ENCODE data around the gene MSI2. TPM values are rescaled to one million over a fixed set of nuclear protein-coding genes. Genes with fewer than 3 reads are reported as not detected.

Gene MSI2
- total and polyA plus RNA-seq, 4 donors: 9.4 to 64.0 (median 30.4) TPM

- 79 to 91% methylated on average over 20 of the region's 20 CpGs for WGBS, 2 donors
- Histone ChIP-seq H3K27ac (ENCODE audit: low read depth in 1 of 2, low read length in 1 of 2) (no peak overlapping the region), H3K4me1 (ENCODE audit: control insufficient read depth in 5 of 5, insufficient read depth in 5 of 5, low read length in 5 of 5) (peaks cover 12 to 60% (median 37%) of the 10 kb centered on the region in 5 donors), H3K36me3 (ENCODE audit: control insufficient read depth in 4 of 4, insufficient read depth in 4 of 4, low read length in 4 of 4) (no peaks in the 10 kb centered on the region), H3K9me3 (ENCODE audit: control insufficient read depth in 4 of 4, insufficient read depth in 3 of 4, low read length in 3 of 4) (peaks cover 0 to 1% (median 0%) of the 10 kb centered on the region in 4 donors), H3K27me3 (ENCODE audit: control insufficient read depth in 3 of 3, insufficient read depth in 3 of 3, low read length in 2 of 3) (no peaks in the 10 kb centered on the region), H3K9ac (ENCODE audit: insufficient read depth in 1 of 2, low read length in 2 of 2) (no peak overlapping the region), H3K4me3 (no peak overlapping the region)
- TF ChIP-seq CTCF (IDR thresholded peaks at IDR 0.05; ENCODE audit: control extremely low read depth, extremely low read depth): no peak
- ATAC-seq (ENCODE audit: insufficient read depth, low FRiP score) (no peak), DNase-seq (peak; percentile 97 to 98 (median 98))
Observed at GRCh38 chr17:57518587-57519581, 262.6 kb downstream of the MSI2 start.

DNA sequence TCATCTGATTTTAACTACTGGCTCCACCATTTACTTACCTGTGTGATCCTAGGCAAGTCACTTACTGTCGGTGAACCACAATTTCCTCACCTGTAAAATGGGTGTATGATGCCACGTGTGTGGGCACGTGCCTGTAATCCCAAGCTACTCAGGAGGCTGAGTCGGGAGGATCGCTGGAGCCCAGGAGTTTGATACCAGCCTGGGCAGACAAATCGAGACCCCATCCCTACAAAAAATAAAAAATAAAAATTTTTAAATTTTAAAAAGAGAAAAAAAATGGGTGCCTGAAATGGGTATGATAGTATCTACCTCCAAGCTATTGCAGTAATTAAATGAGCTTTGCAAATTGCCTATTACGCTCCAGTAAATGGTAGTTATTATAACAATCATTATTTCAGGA, 263.5 kb downstream of the MSI2 start:
- no peak for ATAC-seq (ENCODE audit: insufficient read depth, low FRiP score)

DNA sequence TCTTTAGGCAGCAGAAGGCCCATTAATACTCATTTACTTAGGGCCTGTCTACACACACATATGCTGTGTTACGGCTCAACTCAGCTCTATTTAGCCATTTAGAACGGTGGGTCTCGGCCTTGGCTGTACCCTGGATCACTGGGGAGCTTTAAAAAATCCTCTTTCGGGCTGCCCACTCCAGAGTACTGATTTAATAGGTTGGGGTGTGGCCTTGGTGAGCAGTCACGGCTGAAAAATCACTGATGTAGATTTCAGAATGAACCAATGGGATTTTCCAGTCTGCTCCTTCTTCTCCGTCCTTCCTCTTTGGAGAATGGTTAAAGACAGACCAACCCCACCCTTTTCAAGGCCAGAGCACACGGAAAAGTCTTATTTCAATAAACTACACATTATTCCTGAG, 265.3 kb downstream of the MSI2 start:
- no peak for ATAC-seq (ENCODE audit: insufficient read depth, low FRiP score)
- TF ChIP-seq CTCF (IDR thresholded peaks at IDR 0.05; ENCODE audit: control extremely low read depth, extremely low read depth): no peak
- Histone ChIP-seq H3K4me3 (no peak overlapping the region), H3K9ac (ENCODE audit: insufficient read depth in 1 of 2, low read length in 2 of 2) (no peak overlapping the region), H3K36me3 (ENCODE audit: control insufficient read depth in 4 of 4, insufficient read depth in 4 of 4, low read length in 4 of 4) (no peaks in the 10 kb centered on the region), H3K27ac (ENCODE audit: low read depth in 1 of 2, low read length in 1 of 2) (no peak overlapping the region), H3K4me1 (ENCODE audit: control insufficient read depth in 5 of 5, insufficient read depth in 5 of 5, low read length in 5 of 5) (peaks cover 16 to 51% (median 37%) of the 10 kb centered on the region in 5 donors), H3K9me3 (ENCODE audit: control insufficient read depth in 4 of 4, insufficient read depth in 3 of 4, low read length in 3 of 4) (peaks cover 0 to 1% (median 0%) of the 10 kb centered on the region in 4 donors), H3K27me3 (ENCODE audit: control insufficient read depth in 3 of 3, insufficient read depth in 3 of 3, low read length in 2 of 3) (no peaks in the 10 kb centered on the region)
- WGBS, 2 donors: 90 to 93% methylated on average over 7 of the region's 7 CpGs
- DNase-seq: no peak

More for the DNA sequence above, 263.5 kb downstream of the MSI2 start:
- H3K36me3 ChIP-seq (ENCODE audit: control insufficient read depth in 4 of 4, insufficient read depth in 4 of 4, low read length in 4 of 4): no peaks in the 10 kb centered on the region
- H3K9me3 ChIP-seq (ENCODE audit: control insufficient read depth in 4 of 4, insufficient read depth in 3 of 4, low read length in 3 of 4): peaks cover 0 to 1% (median 0%) of the 10 kb centered on the region in 4 donors
- H3K27me3 ChIP-seq (ENCODE audit: control insufficient read depth in 3 of 3, insufficient read depth in 3 of 3, low read length in 2 of 3): no peaks in the 10 kb centered on the region
- TF ChIP-seq CTCF (IDR thresholded peaks at IDR 0.05; ENCODE audit: control extremely low read depth, extremely low read depth): no peak
- no peak overlapping the region for H3K27ac ChIP-seq (ENCODE audit: low read depth in 1 of 2, low read length in 1 of 2)
- peaks cover 16 to 51% (median 37%) of the 10 kb centered on the region in 5 donors for H3K4me1 ChIP-seq (ENCODE audit: control insufficient read depth in 5 of 5, insufficient read depth in 5 of 5, low read length in 5 of 5)
- WGBS, 2 donors: 97 to 98% methylated on average over 7 of the region's 7 CpGs
- no peak overlapping the region for H3K9ac ChIP-seq (ENCODE audit: insufficient read depth in 1 of 2, low read length in 2 of 2)
- no peak overlapping the region for H3K4me3 ChIP-seq
- DNase-seq: no peak
